Bronchial epithelial cell (primary cell): ENCODE results near the gene NFE2L1. TPM values are rescaled to one million over a fixed set of nuclear protein-coding genes. Genes with fewer than 3 reads are reported as not detected.

ENCODE experiments used
- DNase-seq: peaks from one replicate; pipeline ENCODE4 v3.0.0-alpha.2; 2010; ENCODE audit warnings: low read depth
- FAIRE-seq: peaks from 2 replicates; lab custom pipeline; 2011; peaks lifted over from hg19 to GRCh38; lab: Jason Lieb, UNC
- H3K27me3 ChIP-seq: 2 replicates; pipeline ENCODE4 v1.5.1; 2011; ENCODE audit warnings: low read length; ENCODE audit not compliant: control insufficient read depth, insufficient read depth
- H3K36me3 ChIP-seq: 2 replicates; pipeline ENCODE4 v1.5.1; 2011; ENCODE audit warnings: low read length; ENCODE audit not compliant: control insufficient read depth, insufficient read depth
- H3K4me3 ChIP-seq: 2 replicates; pipeline ENCODE4 v1.5.1; 2011; ENCODE audit warnings: mild to moderate bottlenecking, low read depth, low read length, control low read depth
- total RNA-seq: library from RNA; depleted of rRNA; stranded (reverse); fragments of >200 nt; gene quantifications from 2 replicates; pipeline ENCODE4 v1.2.1, GENCODE V29; 2014
- TF ChIP-seq, protein P1 (sequence below): IDR thresholded peaks from 2 replicates; pipeline ENCODE4 v1.5.1; 2011; ENCODE audit warnings: mild to moderate bottlenecking, moderate library complexity, low read length, control low read depth, inconsistent platforms; ENCODE audit not compliant: insufficient read depth, severe bottlenecking

Gene NFE2L1
- total RNA-seq, 1 donor from 2014 or later, result 84.2 TPM

DNA sequence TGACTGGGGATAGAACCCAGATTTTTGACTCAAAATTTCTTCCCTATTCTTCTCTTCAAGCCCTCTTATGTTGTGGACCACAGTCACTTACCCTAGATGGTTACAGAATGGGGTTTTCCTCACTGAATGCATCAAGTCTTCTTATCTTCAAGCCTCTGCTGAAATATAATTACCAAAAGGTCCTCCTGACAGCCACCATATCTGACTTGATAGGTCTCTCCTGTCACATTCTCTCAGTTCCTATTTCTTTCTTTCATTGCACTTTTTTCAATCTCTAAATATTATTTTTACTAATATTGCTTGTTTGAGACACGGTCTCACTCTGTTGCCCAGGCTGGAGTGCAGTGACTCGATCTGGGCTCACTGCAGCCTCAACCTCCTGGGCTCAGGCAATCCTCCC lies 9.5 kb upstream of the NFE2L1 start:
- DNase-seq, result no peak
- no peak for FAIRE-seq

DNA sequence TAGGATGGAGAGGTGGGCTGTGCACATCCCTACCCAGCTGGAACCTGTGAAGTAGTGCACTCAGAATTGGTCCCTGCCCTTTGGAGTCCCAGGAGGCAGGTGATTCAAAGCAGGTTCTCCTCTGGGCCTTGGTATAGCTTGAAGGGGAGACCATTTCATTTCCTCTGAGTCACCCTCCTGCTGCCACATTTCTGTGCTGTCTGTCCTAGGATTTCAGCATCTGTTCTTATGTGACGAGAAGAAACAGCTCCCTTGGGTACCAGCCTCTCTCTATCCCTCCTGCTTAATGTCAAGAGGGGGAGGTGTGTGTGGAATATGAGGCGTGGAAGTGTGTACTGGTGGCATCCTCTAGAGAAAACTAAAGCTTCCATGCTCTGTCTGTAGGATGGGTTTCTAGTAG lies 5.0 kb upstream of the NFE2L1 start:
- DNase-seq (peak; percentile 66), FAIRE-seq (no peak)
- no peak overlapping the region for H3K4me3 ChIP-seq
- no peaks in the 10 kb centered on the region for H3K27me3 ChIP-seq
- TF ChIP-seq, protein P1, sequence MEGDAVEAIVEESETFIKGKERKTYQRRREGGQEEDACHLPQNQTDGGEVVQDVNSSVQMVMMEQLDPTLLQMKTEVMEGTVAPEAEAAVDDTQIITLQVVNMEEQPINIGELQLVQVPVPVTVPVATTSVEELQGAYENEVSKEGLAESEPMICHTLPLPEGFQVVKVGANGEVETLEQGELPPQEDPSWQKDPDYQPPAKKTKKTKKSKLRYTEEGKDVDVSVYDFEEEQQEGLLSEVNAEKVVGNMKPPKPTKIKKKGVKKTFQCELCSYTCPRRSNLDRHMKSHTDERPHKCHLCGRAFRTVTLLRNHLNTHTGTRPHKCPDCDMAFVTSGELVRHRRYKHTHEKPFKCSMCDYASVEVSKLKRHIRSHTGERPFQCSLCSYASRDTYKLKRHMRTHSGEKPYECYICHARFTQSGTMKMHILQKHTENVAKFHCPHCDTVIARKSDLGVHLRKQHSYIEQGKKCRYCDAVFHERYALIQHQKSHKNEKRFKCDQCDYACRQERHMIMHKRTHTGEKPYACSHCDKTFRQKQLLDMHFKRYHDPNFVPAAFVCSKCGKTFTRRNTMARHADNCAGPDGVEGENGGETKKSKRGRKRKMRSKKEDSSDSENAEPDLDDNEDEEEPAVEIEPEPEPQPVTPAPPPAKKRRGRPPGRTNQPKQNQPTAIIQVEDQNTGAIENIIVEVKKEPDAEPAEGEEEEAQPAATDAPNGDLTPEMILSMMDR, result no peak
- no peaks in the 10 kb centered on the region for H3K36me3 ChIP-seq

More for the DNA sequence above, 9.5 kb upstream of the NFE2L1 start:
- TF ChIP-seq, protein P1, result no peak
- no peak overlapping the region for H3K4me3 ChIP-seq
- no peaks in the 10 kb centered on the region for H3K27me3 ChIP-seq
- H3K36me3 ChIP-seq, result no peaks in the 10 kb centered on the region

DNA sequence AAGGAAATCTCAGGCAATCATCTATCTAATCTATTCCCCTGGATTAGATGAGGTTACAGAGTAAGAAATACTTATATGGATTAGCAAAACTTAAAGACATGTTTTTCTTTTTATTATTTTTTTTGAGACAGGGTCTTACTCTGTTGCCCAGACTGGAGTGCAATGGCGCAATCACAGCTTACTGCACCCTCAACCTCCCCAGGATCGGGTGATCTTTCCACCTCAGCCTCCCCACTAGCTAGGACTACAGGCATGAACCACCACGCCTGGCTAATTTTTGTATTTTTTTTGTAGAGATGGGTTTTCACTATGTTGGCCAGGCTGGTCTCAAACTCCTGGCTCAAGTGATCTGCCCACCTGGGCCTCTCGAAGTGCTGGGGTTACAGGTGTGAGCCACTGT lies 3.3 kb upstream of the NFE2L1 start:
- TF ChIP-seq, protein P1, result no peak
- no peak overlapping the region for H3K4me3 ChIP-seq
- DNase-seq (no peak), FAIRE-seq (no peak)
- no peaks in the 10 kb centered on the region for H3K36me3 ChIP-seq
- H3K27me3 ChIP-seq, result no peaks in the 10 kb centered on the region

DNA sequence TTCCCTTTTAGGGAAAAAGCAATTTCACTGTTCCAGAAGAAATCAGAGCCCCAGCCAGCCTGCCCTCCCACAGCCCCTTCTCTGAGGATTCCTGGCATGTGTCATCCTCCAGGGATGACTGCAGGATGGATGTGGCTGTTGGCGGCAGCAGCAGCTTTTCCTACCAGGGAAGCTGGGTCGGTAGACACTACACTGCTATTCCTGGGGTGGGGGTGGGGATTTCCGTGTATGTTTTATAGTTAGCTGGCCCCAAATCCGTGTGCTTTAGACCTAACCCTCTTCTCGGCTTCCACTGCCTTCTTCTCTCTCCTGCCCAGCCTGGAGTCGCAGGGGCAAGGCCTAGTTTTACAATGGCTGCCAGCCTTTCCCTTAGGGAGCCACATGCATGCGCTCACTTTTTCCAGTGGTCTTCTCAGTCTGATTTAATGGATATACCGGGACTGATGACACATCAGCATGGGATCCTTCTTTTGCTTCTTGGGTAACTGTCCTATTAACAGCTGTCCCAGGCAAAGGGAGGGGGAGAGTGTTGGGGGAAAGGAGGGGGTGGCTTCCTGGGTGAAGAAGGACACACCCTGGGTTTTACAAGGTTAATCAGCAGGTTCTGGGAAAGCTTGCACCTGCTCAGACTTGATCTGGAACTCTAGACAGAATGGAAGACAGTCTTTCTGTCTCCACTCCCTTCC lies 2.7 kb upstream of the NFE2L1 start:
- TF ChIP-seq, protein P1, result no peak
- FAIRE-seq (no peak), DNase-seq (peak; percentile 90)
- H3K27me3 ChIP-seq, result no peaks in the 10 kb centered on the region
- H3K36me3 ChIP-seq, result no peaks in the 10 kb centered on the region
- H3K4me3 ChIP-seq, result no peak overlapping the region

DNA sequence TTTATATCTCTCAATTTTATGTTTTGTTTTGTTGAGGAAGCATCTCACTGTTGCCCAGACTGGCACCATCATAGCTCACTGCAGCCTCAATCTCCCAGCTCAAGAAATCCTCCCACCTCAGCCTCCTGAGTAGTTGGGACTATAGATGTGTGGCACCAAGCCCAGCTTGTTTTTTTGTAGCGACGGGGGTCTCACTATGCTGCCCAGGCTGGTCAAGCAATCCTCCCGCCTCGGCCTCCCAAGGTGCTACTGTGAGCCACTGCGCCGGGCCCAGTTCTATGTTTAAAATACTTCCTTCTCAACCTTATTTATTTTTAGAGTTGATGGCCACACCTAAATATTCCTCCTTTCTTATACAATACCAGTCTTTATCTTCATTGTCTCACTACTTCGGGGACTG lies 1.9 kb upstream of the NFE2L1 start:
- TF ChIP-seq, protein P1, result no peak
- Histone ChIP-seq H3K36me3 (peaks cover 5% of the 10 kb centered on the region), H3K27me3 (no peaks in the 10 kb centered on the region), H3K4me3 (no peak overlapping the region)
- DNase-seq (no peak), FAIRE-seq (no peak)

DNA sequence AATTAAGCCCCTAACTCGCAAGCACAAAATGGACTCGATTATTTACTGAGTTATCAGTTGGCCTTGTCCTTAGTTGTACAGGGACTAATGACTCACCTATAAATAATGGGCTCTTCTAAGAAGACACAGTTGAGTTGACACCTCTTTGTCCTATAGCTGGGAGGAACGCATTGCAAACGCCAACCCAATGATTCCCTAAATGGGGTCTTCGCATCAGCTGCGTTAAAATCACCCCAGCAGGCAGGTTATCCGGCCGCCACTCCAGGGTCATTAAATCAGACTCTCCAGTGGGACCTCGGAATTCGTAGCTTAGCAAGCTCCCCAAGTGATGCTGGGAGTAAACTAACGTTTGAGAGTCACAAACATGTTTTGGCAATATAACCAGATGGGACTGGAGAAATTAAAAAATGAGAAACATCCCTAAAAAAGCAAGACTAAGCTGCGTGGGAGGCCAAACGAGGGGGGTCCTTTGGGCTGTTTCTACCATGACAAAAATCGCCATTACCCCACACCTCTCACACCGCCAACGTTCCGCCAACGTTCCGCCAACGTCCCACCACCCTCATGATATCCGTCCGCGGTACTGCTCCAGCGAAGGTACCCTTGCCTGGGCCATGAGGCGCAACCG lies 932 bp upstream of the NFE2L1 start:
- FAIRE-seq (no peak), DNase-seq (no peak)
- Histone ChIP-seq H3K27me3 (no peaks in the 10 kb centered on the region), H3K4me3 (peak overlapping the region; percentile 72), H3K36me3 (peaks cover 5% of the 10 kb centered on the region)
- TF ChIP-seq, protein P1, result no peak
